GM12878 (cell line): ENCODE measurements around the gene MYO15A. TPM values are rescaled to one million over a fixed set of nuclear protein-coding genes. Genes with fewer than 3 reads are reported as not detected.

ENCODE experiments used
- ATAC-seq: fragments of 200-7000 bp; cut with Tn5 transposase; 3 replicates; pipeline ENCODE4 v1.9.1; 2020; ENCODE audit warnings: mild to moderate bottlenecking, moderate library complexity
- BruUV-seq: library from RNA; stranded (reverse); fragments of 400-500 nt; replicated peaks from 2 replicates; lab custom pipeline; 2021; lab: Mats Ljungman, UMichigan
- CTCF ChIA-PET: fragments of 300-600 bp; sonication (Branson Sonifier 250); formaldehyde crosslinking; extraction: SDS; loops from one replicate; lab custom pipeline; 2021; ENCODE audit warnings: inconsistent platforms; lab: Yijun Ruan, JAX
- POLR2A ChIA-PET: fragments of 350-600 bp; formaldehyde crosslinking; extraction: SDS; loops from one replicate; lab custom pipeline; 2021; ENCODE audit warnings: inconsistent platforms; lab: Charles Lee
- RAD21 ChIA-PET: fragments of 300-600 bp; sonication (Branson Sonifier 250); formaldehyde crosslinking; loops from one replicate; lab custom pipeline; 2023; ENCODE audit warnings: antibody characterized with exemption; ENCODE audit not compliant: unreplicated experiment; lab: Charles Lee
- SMC1A ChIA-PET: fragments of 300-600 bp; sonication (Branson Sonifier 250); formaldehyde crosslinking; loops from one replicate; lab custom pipeline; 2023; ENCODE audit not compliant: unreplicated experiment, uncharacterized antibody; lab: Charles Lee
- DNase-seq: peaks from one replicate; pipeline ENCODE4 v3.0.0-alpha.2; 2011; ENCODE audit warnings: low read depth, low spot score
- FAIRE-seq: peaks from 3 replicates; lab custom pipeline; 2011; peaks lifted over from hg19 to GRCh38; lab: Jason Lieb, UNC
- H2AFZ ChIP-seq: 2 replicates; pipeline ENCODE4 v1.6.0; 2011; ENCODE audit warnings: low read depth, low read length, control low read depth; ENCODE audit not compliant: control insufficient read depth
- H3K27ac ChIP-seq: 2 replicates; pipeline ENCODE4 v1.5.1; 2011; ENCODE audit warnings: control low read depth; ENCODE audit not compliant: control insufficient read depth, insufficient read depth
- H3K27me3 ChIP-seq, 2 experiments: replicated peaks in 1 of 2; 2 replicates each; pipeline versions ENCODE4 v1.6.0 to v1.6.1; 2011; ENCODE audit warnings: low read length in 1 of 2; ENCODE audit not compliant: control insufficient read depth in 2 of 2, insufficient read depth in 2 of 2
- H3K36me3 ChIP-seq, 2 experiments: 2 replicates each; pipeline ENCODE4 v1.5.1; 2011; ENCODE audit warnings: low read length in 1 of 2; ENCODE audit not compliant: control insufficient read depth in 2 of 2, insufficient read depth in 2 of 2
- H3K4me1 ChIP-seq: 2 replicates; pipeline ENCODE4 v1.6.1; 2011; ENCODE audit warnings: mild to moderate bottlenecking, low read length, moderate library complexity, mixed read lengths; ENCODE audit not compliant: control insufficient read depth, insufficient read depth
- H3K4me2 ChIP-seq: 2 replicates; pipeline ENCODE4 v1.6.0; 2011; ENCODE audit warnings: control low read depth; ENCODE audit not compliant: control insufficient read depth, insufficient read depth
- H3K4me3 ChIP-seq: fragments of 200-600 bp; sonication (generic); 2 replicates; pipeline ENCODE4 v1.5.1; 2016
- H3K79me2 ChIP-seq: 2 replicates; pipeline ENCODE4 v1.6.0; 2011; ENCODE audit warnings: low read length; ENCODE audit not compliant: control insufficient read depth, insufficient read depth
- H3K9ac ChIP-seq: 2 replicates; pipeline ENCODE4 v1.8.0; 2011; ENCODE audit warnings: low read length, control low read depth, mixed read lengths; ENCODE audit not compliant: control insufficient read depth, insufficient read depth
- H3K9me3 ChIP-seq: replicated peaks from 3 replicates; pipeline ENCODE4 v1.5.1; 2011; ENCODE audit warnings: mild to moderate bottlenecking, low read length; ENCODE audit not compliant: control insufficient read depth, insufficient read depth
- H4K20me1 ChIP-seq: 2 replicates; pipeline ENCODE4 v1.6.0; 2011; ENCODE audit not compliant: control insufficient read depth, insufficient read depth
- KDM1A ChIP-seq: fragments of 200-600 bp; sonication (generic); IDR thresholded peaks from 2 replicates; pipeline ENCODE4 v1.6.1; 2016; ENCODE audit warnings: borderline replicate concordance
- MEF2B ChIP-seq: fragments of 450-650 bp; IDR thresholded peaks from 2 replicates; pipeline ENCODE4 v1.6.1; 2018; ENCODE audit warnings: mild to moderate bottlenecking, moderate library complexity; ENCODE audit not compliant: partially characterized antibody, poor library complexity, severe bottlenecking
- MXI1 ChIP-seq: fragments of 150-350 bp; IDR thresholded peaks from 2 replicates; pipeline ENCODE4 v1.6.1; 2011; ENCODE audit warnings: low read depth, mild to moderate bottlenecking, inconsistent platforms, low read length, improper control_type of control experiment
- NR2C1 ChIP-seq: fragments of 450-650 bp; IDR thresholded peaks from 2 replicates; pipeline ENCODE4 v1.6.1; 2017; ENCODE audit warnings: antibody characterized with exemption, mild to moderate bottlenecking, moderate library complexity
- SMC3 ChIP-seq: IDR thresholded peaks from 2 replicates; pipeline ENCODE4 v1.6.1; 2011; ENCODE audit warnings: low read length, improper control_type of control experiment, borderline replicate concordance
- TAF1 ChIP-seq: IDR thresholded peaks from 2 replicates; pipeline ENCODE4 v1.6.1; 2011; ENCODE audit warnings: mild to moderate bottlenecking, low read depth, low read length, borderline replicate concordance
- TBL1XR1 ChIP-seq: IDR thresholded peaks from 2 replicates; pipeline ENCODE4 v1.6.1; 2012; ENCODE audit warnings: low read depth, low read length, improper control_type of control experiment
- ZNF274 ChIP-seq: IDR thresholded peaks from one replicate; pipeline ENCODE4 v1.8.0; 2011; ENCODE audit not compliant: insufficient read length, insufficient read depth
- WGBS: methylation state at CpG from one replicate; pipeline ENCODE4 v1.1.6; 2016; ENCODE audit warnings: low lambda C conversion rate; ENCODE audit not compliant: insufficient replicate concordance, insufficient coverage; ENCODE audit errors: missing lambda C conversion rate; 5-methylcytosine and 5-hydroxymethylcytosine counted together
- in situ Hi-C: fragments of 300-500 bp; cut with MboI; formaldehyde crosslinking; loops from 9 replicates; pipeline ENCODE4 v1.14.3; 2018; ENCODE audit warnings: mixed read lengths
- intact Hi-C: fragments of 100-400 bp; cut with micrococcal nuclease; formaldehyde crosslinking; loops from one replicate; pipeline ENCODE4 v1.14.2; 2022; ENCODE audit not compliant: unreplicated experiment
- polyA plus RNA-seq, 11 experiments: library from polyadenylated mRNA; depleted of rRNA in 4 of 11; unstranded in 6 of 11; stranded (reverse) in 5 of 11; fragments of >200 nt; fragmentation: Nextera tagmentation in 4 of 11; fragmentation: Illumina TruSeq in 1 of 11; extraction: Ambion mirVana in 4 of 11; extraction: Trizol in 1 of 11; gene quantifications; 1 replicate in 1 of 11; 2 replicates in 10 of 11; pipeline versions ENCODE4 v1.2.1 to v1.2.3, GENCODE V29; 2011 to 2016; ENCODE audit warnings: inconsistent platforms in 2 of 11, missing spikeins in 2 of 11, low read depth in 1 of 11
- total RNA-seq, 4 experiments: library from RNA; depleted of rRNA in 3 of 4; stranded (reverse); fragments of >200 nt in 3 of 4; fragmentation: Illumina TruSeq in 1 of 4; extraction: Trizol in 1 of 4; gene quantifications; 2 replicates each; pipeline versions ENCODE4 v1.2.1 to v1.2.3, GENCODE V29; 2013 to 2021
- TF ChIP-seq, protein P1 (sequence below): fragments of 450-650 bp; IDR thresholded peaks from 2 replicates; pipeline ENCODE4 v1.6.1; 2017; ENCODE audit warnings: mild to moderate bottlenecking
- TF ChIP-seq, protein P2 (sequence below): fragments of 450-650 bp; IDR thresholded peaks from 2 replicates; pipeline ENCODE4 v1.6.1; 2018; ENCODE audit warnings: mild to moderate bottlenecking, low read depth, moderate library complexity; ENCODE audit not compliant: partially characterized antibody
- TF ChIP-seq, protein P3 (sequence below): fragments of 450-650 bp; IDR thresholded peaks from 2 replicates; pipeline ENCODE4 v1.6.1; 2016; ENCODE audit warnings: mild to moderate bottlenecking, moderate library complexity, borderline replicate concordance

The MYO15A gene
- total and polyA plus RNA-seq, 10 of the 15 experiments (the other 5 are each of a cell fraction or from before 2014, with no cell fraction given): 0.03 to 0.77 (median 0.21) TPM; not detected in 4

DNA sequence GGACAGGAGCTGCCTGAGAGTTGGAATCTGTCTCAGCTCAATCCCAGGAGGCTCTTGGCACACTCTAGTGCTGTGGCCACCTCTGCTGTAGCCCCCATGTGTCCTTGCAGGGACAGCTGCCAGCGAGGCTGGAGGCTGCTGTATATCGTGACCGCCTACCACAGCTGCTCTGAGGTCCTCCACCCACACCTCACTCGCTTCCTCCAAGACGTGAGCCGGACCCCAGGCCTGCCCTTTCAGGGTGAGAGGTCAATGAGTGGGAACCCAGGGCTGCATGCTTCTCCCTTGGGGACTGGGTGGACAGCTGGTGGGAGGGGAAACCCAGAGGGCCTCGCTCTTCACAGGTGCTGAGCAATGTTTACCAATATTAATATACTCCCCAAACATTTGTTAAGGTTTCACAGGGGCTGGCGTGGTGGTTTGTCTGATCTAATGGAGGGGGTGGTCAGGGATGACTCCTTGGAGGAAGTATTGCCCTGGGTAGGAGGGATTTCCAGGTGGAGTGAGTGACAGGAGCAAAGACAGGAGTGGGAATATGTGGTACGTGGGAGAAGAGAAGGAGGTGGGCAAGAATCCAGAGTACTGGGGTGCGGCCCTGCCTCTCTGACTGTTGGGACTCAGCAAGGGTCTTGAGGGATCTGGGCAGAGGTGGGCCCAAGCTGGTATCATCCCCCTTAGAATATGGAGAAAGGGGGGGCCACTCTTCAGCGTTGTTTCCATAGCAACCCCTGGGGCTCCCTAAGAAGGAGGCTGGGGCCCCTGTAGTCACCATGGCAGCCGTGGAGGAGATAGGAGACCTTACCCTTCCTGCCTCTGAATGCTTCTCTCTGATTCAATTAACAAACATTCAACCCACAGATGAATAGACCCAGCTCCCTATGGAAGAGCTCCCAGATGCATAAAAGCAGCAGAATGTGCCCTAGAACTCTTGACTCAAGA, 52.9 kb downstream of the MYO15A start:
- Histone ChIP-seq H2AFZ (no peak overlapping the region), H3K9me3 (no peaks in the 10 kb centered on the region), H3K4me3 (no peak overlapping the region), H3K79me2 (no peaks in the 10 kb centered on the region), H3K4me2 (peak overlapping the region; percentile 11; the same call in 1 of the 2 replicates), H3K4me1 (peaks cover 41% of the 10 kb centered on the region), H3K9ac (no peak overlapping the region), H3K27ac (no peak overlapping the region), H3K27me3 (no peaks in the 10 kb centered on the region), H3K36me3 (no peaks in the 10 kb centered on the region), H4K20me1 (no peaks in the 10 kb centered on the region)
- in situ Hi-C loops (no loop called here), intact Hi-C loops (no loop called here)
- peak; percentile 49 for ATAC-seq
- POLR2A ChIA-PET: interaction anchor here (1.0 to 4.2 kb wide), 4 partner anchors 17 to 153 kb away, joined by 3 to 23 read pairs (median 3); partner anchors contain the start of genes ALKBH5, SMCR8 and TOP3A
- 12% methylated on average over 12 of the region's 12 CpGs for WGBS
- CTCF ChIA-PET: interaction anchor here (0.6 to 1.7 kb wide), 3 partner anchors 20 to 22 kb away, joined by 3 to 5 read pairs (median 3); partner anchors contain the start of gene ALKBH5
- RAD21 ChIA-PET: interaction anchor here (0.8 to 1.3 kb wide), 3 partner anchors 9 to 24 kb away, joined by 3 to 7 read pairs (median 3); partner anchors contain the start of gene ALKBH5
- no TSS peak for BruUV-seq
- no peak for FAIRE-seq
- peak; percentile 37 for DNase-seq
- SMC1A ChIA-PET: interaction anchor here (0.8 to 1.7 kb wide), 4 partner anchors 8 to 19 kb away, joined by 4 to 5 read pairs (median 4); no protein-coding TSS in a partner anchor
- peak; percentile 95 for TF ChIP-seq MEF2B
- no peak for TF ChIP-seq SMC3
- no peak for TF ChIP-seq ZNF274
- TF ChIP-seq TAF1: no peak
- TF ChIP-seq, protein P1, sequence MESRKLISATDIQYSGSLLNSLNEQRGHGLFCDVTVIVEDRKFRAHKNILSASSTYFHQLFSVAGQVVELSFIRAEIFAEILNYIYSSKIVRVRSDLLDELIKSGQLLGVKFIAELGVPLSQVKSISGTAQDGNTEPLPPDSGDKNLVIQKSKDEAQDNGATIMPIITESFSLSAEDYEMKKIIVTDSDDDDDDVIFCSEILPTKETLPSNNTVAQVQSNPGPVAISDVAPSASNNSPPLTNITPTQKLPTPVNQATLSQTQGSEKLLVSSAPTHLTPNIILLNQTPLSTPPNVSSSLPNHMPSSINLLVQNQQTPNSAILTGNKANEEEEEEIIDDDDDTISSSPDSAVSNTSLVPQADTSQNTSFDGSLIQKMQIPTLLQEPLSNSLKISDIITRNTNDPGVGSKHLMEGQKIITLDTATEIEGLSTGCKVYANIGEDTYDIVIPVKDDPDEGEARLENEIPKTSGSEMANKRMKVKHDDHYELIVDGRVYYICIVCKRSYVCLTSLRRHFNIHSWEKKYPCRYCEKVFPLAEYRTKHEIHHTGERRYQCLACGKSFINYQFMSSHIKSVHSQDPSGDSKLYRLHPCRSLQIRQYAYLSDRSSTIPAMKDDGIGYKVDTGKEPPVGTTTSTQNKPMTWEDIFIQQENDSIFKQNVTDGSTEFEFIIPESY: no peak
- peak; percentile 76 for TF ChIP-seq TBL1XR1
- TF ChIP-seq, protein P2, sequence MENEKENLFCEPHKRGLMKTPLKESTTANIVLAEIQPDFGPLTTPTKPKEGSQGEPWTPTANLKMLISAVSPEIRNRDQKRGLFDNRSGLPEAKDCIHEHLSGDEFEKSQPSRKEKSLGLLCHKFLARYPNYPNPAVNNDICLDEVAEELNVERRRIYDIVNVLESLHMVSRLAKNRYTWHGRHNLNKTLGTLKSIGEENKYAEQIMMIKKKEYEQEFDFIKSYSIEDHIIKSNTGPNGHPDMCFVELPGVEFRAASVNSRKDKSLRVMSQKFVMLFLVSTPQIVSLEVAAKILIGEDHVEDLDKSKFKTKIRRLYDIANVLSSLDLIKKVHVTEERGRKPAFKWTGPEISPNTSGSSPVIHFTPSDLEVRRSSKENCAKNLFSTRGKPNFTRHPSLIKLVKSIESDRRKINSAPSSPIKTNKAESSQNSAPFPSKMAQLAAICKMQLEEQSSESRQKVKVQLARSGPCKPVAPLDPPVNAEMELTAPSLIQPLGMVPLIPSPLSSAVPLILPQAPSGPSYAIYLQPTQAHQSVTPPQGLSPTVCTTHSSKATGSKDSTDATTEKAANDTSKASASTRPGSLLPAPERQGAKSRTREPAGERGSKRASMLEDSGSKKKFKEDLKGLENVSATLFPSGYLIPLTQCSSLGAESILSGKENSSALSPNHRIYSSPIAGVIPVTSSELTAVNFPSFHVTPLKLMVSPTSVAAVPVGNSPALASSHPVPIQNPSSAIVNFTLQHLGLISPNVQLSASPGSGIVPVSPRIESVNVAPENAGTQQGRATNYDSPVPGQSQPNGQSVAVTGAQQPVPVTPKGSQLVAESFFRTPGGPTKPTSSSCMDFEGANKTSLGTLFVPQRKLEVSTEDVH: no peak
- TF ChIP-seq NR2C1: peak; percentile 88
- TF ChIP-seq, protein P3, sequence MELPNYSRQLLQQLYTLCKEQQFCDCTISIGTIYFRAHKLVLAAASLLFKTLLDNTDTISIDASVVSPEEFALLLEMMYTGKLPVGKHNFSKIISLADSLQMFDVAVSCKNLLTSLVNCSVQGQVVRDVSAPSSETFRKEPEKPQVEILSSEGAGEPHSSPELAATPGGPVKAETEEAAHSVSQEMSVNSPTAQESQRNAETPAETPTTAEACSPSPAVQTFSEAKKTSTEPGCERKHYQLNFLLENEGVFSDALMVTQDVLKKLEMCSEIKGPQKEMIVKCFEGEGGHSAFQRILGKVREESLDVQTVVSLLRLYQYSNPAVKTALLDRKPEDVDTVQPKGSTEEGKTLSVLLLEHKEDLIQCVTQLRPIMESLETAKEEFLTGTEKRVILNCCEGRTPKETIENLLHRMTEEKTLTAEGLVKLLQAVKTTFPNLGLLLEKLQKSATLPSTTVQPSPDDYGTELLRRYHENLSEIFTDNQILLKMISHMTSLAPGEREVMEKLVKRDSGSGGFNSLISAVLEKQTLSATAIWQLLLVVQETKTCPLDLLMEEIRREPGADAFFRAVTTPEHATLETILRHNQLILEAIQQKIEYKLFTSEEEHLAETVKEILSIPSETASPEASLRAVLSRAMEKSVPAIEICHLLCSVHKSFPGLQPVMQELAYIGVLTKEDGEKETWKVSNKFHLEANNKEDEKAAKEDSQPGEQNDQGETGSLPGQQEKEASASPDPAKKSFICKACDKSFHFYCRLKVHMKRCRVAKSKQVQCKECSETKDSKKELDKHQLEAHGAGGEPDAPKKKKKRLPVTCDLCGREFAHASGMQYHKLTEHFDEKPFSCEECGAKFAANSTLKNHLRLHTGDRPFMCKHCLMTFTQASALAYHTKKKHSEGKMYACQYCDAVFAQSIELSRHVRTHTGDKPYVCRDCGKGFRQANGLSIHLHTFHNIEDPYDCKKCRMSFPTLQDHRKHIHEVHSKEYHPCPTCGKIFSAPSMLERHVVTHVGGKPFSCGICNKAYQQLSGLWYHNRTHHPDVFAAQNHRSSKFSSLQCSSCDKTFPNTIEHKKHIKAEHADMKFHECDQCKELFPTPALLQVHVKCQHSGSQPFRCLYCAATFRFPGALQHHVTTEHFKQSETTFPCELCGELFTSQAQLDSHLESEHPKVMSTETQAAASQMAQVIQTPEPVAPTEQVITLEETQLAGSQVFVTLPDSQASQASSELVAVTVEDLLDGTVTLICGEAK: no peak
- TF ChIP-seq KDM1A: no peak
- 0 out of 2 replicates have a peak, but pooled peaks have one; percentile 35 for TF ChIP-seq MXI1
